K562 (cell line): Measurements from ENCODE around the gene PDLIM5. TPM values are rescaled to one million over a fixed set of nuclear protein-coding genes. Genes with fewer than 3 reads are reported as not detected.

Experiments
- CXXC5 ChIP-seq: fragments of 250-450 bp; sonication (Bioruptor Pico); IDR thresholded peaks from 2 replicates; pipeline ENCODE4 v1.8.0; 2022; ENCODE audit warnings: inconsistent platforms, mild to moderate bottlenecking, moderate library complexity
- HLTF ChIP-seq: fragments of 450-650 bp; IDR thresholded peaks from 2 replicates; pipeline ENCODE4 v1.6.1; 2016
- HNRNPUL1 ChIP-seq: fragments of 200-400 bp; formaldehyde crosslinking; IDR thresholded peaks from 2 replicates; pipeline ENCODE4 v1.6.1; 2017; ENCODE audit warnings: low read length
- IFI16 ChIP-seq: fragments of 250-450 bp; sonication (Bioruptor Pico); IDR thresholded peaks from 2 replicates; pipeline ENCODE4 v2.1.2; 2022; ENCODE audit warnings: mild to moderate bottlenecking, inconsistent platforms
- MAX ChIP-seq: sonication (generic); formaldehyde crosslinking; IDR thresholded peaks from 2 replicates; pipeline ENCODE4 v1.9.0; 2022; ENCODE audit warnings: mild to moderate bottlenecking, missing genetic modification reagents
- MBD2 ChIP-seq: sonication (generic); IDR thresholded peaks from 2 replicates; pipeline ENCODE4 v1.6.1; 2016; ENCODE audit warnings: low read depth, borderline replicate concordance
- MTA1 ChIP-seq: fragments of 450-650 bp; IDR thresholded peaks from 2 replicates; pipeline ENCODE4 v1.6.1; 2017; ENCODE audit warnings: borderline replicate concordance
- MYNN ChIP-seq, 2 experiments: sonication (generic); formaldehyde crosslinking in 1 of 2; IDR thresholded peaks; 2 replicates each; pipeline versions ENCODE4 v1.5.0 to v1.6.1; 2016 to 2020; ENCODE audit warnings: antibody characterized with exemption in 1 of 2, missing genetic modification reagents in 1 of 2
- NCOA6 ChIP-seq: fragments of 450-650 bp; IDR thresholded peaks from 2 replicates; pipeline ENCODE4 v1.6.1; 2017; ENCODE audit warnings: mild to moderate bottlenecking
- NONO ChIP-seq, 2 experiments: fragments of 200-400 bp in 1 of 2; fragments of 450-650 bp in 1 of 2; formaldehyde crosslinking in 1 of 2; IDR thresholded peaks; 2 replicates each; pipeline ENCODE4 v1.6.1; 2017; ENCODE audit warnings: low read depth in 2 of 2, mild to moderate bottlenecking in 2 of 2, moderate library complexity in 2 of 2, low read length in 1 of 2
- PHF21A ChIP-seq: fragments of 450-650 bp; IDR thresholded peaks from 2 replicates; pipeline ENCODE4 v1.6.1; 2017; ENCODE audit warnings: low read depth, borderline replicate concordance
- SAFB ChIP-seq: fragments of 200-400 bp; formaldehyde crosslinking; IDR thresholded peaks from 2 replicates; pipeline ENCODE4 v1.6.1; 2017; ENCODE audit warnings: low read depth, low read length, borderline replicate concordance
- SLC30A9 ChIP-seq: fragments of 250-450 bp; sonication (Bioruptor Pico); IDR thresholded peaks from 2 replicates; pipeline ENCODE4 v1.8.0; 2022; ENCODE audit warnings: mild to moderate bottlenecking, moderate library complexity
- TAL1 ChIP-seq: fragments of 450-650 bp; IDR thresholded peaks from 2 replicates; pipeline ENCODE4 v1.6.1; 2016; ENCODE audit warnings: mild to moderate bottlenecking
- TCFL5 ChIP-seq: fragments of 250-450 bp; sonication (Bioruptor Pico); conservative IDR thresholded peaks from 2 replicates; pipeline ENCODE4 v1.6.1; 2021; ENCODE audit warnings: mild to moderate bottlenecking, moderate library complexity, matching md5 sums
- TOE1 ChIP-seq, 2 experiments: fragments of 450-650 bp in 1 of 2; sonication (generic) in 1 of 2; formaldehyde crosslinking in 1 of 2; IDR thresholded peaks; 2 replicates each; pipeline versions ENCODE4 v1.7.1 to v1.8.0; 2016 to 2022; ENCODE audit warnings: borderline replicate concordance in 2 of 2, mild to moderate bottlenecking in 2 of 2, antibody characterized with exemption in 1 of 2, inconsistent platforms in 1 of 2, low read depth in 1 of 2, missing genetic modification reagents in 1 of 2, moderate library complexity in 1 of 2
- U2AF2 ChIP-seq: fragments of 200-400 bp; formaldehyde crosslinking; optimal IDR thresholded peaks from 2 replicates; pipeline ENCODE3; 2017; ENCODE audit warnings: low read depth, mild to moderate bottlenecking, low read length
- ZNF175 ChIP-seq: fragments of 200-800 bp; sonication (Bioruptor generic); IDR thresholded peaks from 2 replicates; pipeline ENCODE4 v1.6.1; 2016; ENCODE audit warnings: low read depth, mild to moderate bottlenecking, missing genetic modification characterization, missing compliant biosample characterization
- ZNF217 ChIP-seq: sonication (generic); formaldehyde crosslinking; IDR thresholded peaks from 2 replicates; pipeline ENCODE4 v1.8.0; 2022; ENCODE audit warnings: mild to moderate bottlenecking, missing genetic modification reagents
- ZNF778 ChIP-seq: fragments of 450-650 bp; formaldehyde crosslinking; IDR thresholded peaks from 2 replicates; pipeline ENCODE4 v1.4.0; 2020; ENCODE audit warnings: mild to moderate bottlenecking, moderate library complexity
- ZNF780A ChIP-seq: fragments of 250-450 bp; sonication (Bioruptor Pico); IDR thresholded peaks from 2 replicates; pipeline ENCODE4 v1.5.0; 2021; ENCODE audit warnings: mild to moderate bottlenecking
- polyA plus RNA-seq, 8 experiments: library from polyadenylated mRNA; depleted of rRNA in 4 of 8; stranded (reverse) in 5 of 8; unstranded in 3 of 8; fragments of >200 nt; fragmentation: Nextera tagmentation in 2 of 8; fragmentation: Illumina TruSeq in 1 of 8; extraction: Ambion mirVana in 2 of 8; extraction: Trizol in 1 of 8; gene quantifications; 2 replicates each; pipeline versions ENCODE4 v1.2.1 to v1.2.3, GENCODE V29; 2011 to 2014; ENCODE audit warnings: inconsistent platforms in 1 of 8, missing spikeins in 1 of 8
- total RNA-seq, 7 experiments: library from RNA; depleted of rRNA in 6 of 7; stranded (reverse); fragments of >200 nt in 6 of 7; fragmentation: Illumina TruSeq in 2 of 7; extraction: Trizol in 2 of 7; gene quantifications; 2 replicates each; pipeline versions ENCODE4 v1.2.1 to v1.2.3, GENCODE V29; 2011 to 2021; ENCODE audit warnings: low replicate concordance in 1 of 7
- TF ChIP-seq, protein P1 (sequence below): sonication (generic); formaldehyde crosslinking; IDR thresholded peaks from 2 replicates; pipeline ENCODE4 v1.9.0; 2022; ENCODE audit warnings: mild to moderate bottlenecking, missing genetic modification reagents
- TF ChIP-seq, protein P2 (sequence below): fragments of 200-800 bp; sonication (Bioruptor generic); IDR thresholded peaks from 2 replicates; pipeline ENCODE4 v1.6.1; 2016; ENCODE audit warnings: missing genetic modification characterization, missing compliant biosample characterization

PDLIM5 gene
- total and polyA plus RNA-seq, 9 of the 15 experiments (the other 6 are each of a cell fraction or from before 2014, with no cell fraction given): 36.9 to 127 (median 62.5) TPM

GRCh38 chr4:94451695-94452475 lies at the start of gene PDLIM5 (continued):
- TF ChIP-seq, protein P1, sequence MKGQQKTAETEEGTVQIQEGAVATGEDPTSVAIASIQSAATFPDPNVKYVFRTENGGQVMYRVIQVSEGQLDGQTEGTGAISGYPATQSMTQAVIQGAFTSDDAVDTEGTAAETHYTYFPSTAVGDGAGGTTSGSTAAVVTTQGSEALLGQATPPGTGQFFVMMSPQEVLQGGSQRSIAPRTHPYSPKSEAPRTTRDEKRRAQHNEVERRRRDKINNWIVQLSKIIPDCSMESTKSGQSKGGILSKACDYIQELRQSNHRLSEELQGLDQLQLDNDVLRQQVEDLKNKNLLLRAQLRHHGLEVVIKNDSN (CRISPR knock-in tag): no peak
- no peak for TF ChIP-seq ZNF175
- TF ChIP-seq NCOA6: no peak
- TF ChIP-seq, protein P2, sequence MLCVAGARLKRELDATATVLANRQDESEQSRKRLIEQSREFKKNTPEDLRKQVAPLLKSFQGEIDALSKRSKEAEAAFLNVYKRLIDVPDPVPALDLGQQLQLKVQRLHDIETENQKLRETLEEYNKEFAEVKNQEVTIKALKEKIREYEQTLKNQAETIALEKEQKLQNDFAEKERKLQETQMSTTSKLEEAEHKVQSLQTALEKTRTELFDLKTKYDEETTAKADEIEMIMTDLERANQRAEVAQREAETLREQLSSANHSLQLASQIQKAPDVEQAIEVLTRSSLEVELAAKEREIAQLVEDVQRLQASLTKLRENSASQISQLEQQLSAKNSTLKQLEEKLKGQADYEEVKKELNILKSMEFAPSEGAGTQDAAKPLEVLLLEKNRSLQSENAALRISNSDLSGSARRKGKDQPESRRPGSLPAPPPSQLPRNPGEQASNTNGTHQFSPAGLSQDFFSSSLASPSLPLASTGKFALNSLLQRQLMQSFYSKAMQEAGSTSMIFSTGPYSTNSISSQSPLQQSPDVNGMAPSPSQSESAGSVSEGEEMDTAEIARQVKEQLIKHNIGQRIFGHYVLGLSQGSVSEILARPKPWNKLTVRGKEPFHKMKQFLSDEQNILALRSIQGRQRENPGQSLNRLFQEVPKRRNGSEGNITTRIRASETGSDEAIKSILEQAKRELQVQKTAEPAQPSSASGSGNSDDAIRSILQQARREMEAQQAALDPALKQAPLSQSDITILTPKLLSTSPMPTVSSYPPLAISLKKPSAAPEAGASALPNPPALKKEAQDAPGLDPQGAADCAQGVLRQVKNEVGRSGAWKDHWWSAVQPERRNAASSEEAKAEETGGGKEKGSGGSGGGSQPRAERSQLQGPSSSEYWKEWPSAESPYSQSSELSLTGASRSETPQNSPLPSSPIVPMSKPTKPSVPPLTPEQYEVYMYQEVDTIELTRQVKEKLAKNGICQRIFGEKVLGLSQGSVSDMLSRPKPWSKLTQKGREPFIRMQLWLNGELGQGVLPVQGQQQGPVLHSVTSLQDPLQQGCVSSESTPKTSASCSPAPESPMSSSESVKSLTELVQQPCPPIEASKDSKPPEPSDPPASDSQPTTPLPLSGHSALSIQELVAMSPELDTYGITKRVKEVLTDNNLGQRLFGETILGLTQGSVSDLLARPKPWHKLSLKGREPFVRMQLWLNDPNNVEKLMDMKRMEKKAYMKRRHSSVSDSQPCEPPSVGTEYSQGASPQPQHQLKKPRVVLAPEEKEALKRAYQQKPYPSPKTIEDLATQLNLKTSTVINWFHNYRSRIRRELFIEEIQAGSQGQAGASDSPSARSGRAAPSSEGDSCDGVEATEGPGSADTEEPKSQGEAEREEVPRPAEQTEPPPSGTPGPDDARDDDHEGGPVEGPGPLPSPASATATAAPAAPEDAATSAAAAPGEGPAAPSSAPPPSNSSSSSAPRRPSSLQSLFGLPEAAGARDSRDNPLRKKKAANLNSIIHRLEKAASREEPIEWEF (CRISPR knock-in tag): no peak
- no peak for TF ChIP-seq ZNF217 (CRISPR knock-in tag)
- 0 out of 2 replicates have a peak, but pooled peaks have one; percentile 54 for TF ChIP-seq HLTF
- no peak for TF ChIP-seq MTA1
- TF ChIP-seq SAFB: no peak
- TF ChIP-seq CXXC5: no peak; the same call in none of the 2 replicates
- TF ChIP-seq ZNF778 (CRISPR knock-in tag): no peak
- no peak for TF ChIP-seq MYNN (IDR thresholded peaks at IDR 0.05)
- no peak for TF ChIP-seq MYNN (CRISPR knock-in tag; IDR thresholded peaks at IDR 0.05)
- no peak; the same call in 1 of the 2 replicates for TF ChIP-seq MBD2
- no peak for TF ChIP-seq HNRNPUL1
- TF ChIP-seq MAX (CRISPR knock-in tag): peak; percentile 72
- no peak for TF ChIP-seq IFI16
- no peak for TF ChIP-seq TCFL5 (CRISPR knock-in tag)
- no peak for TF ChIP-seq U2AF2
- TF ChIP-seq SLC30A9 (CRISPR knock-in tag): no peak
- TF ChIP-seq PHF21A: no peak
- TF ChIP-seq TAL1: no peak
- TF ChIP-seq NONO (IDR thresholded peaks at IDR 0.05; ENCODE audit: low read depth in 2 of 2, low read length in 1 of 2): peak; percentile 14 to 90; a peak in 3 of 4 replicates
- TF ChIP-seq ZNF780A (CRISPR knock-in tag): no peak
- TF ChIP-seq TOE1 (IDR thresholded peaks at IDR 0.05; ENCODE audit: borderline replicate concordance): peak; percentile 61; the same call in 1 of the 2 replicates
- TF ChIP-seq TOE1 (CRISPR knock-in tag; IDR thresholded peaks at IDR 0.05; ENCODE audit: borderline replicate concordance, low read depth): no peak
